BE2C (cell line): ENCODE results near the gene MXRA7.

Experiments
- DNase-seq: peaks from one replicate; pipeline ENCODE4 v3.0.0-alpha.2; 2020
- H3K27me3 ChIP-seq: fragments of 250-450 bp; sonication (Bioruptor Pico); 2 replicates; pipeline ENCODE4 v1.5.1; 2020; ENCODE audit warnings: mild to moderate bottlenecking
- H3K36me3 ChIP-seq: fragments of 250-450 bp; sonication (Bioruptor Pico); 2 replicates; pipeline ENCODE4 v1.5.1; 2020; ENCODE audit warnings: mild to moderate bottlenecking
- H3K4me1 ChIP-seq: fragments of 250-450 bp; sonication (Bioruptor Pico); 2 replicates; pipeline ENCODE4 v1.5.1; 2020
- H3K4me3 ChIP-seq: 2 replicates; pipeline ENCODE4 v1.5.1; 2011; ENCODE audit warnings: low read depth, low read length
- H3K9me3 ChIP-seq: fragments of 250-450 bp; sonication (Bioruptor Pico); 2 replicates; pipeline ENCODE4 v1.5.1; 2020
- TF ChIP-seq, protein P1 (sequence below): IDR thresholded peaks from 2 replicates; pipeline ENCODE4 v1.5.1; 2012; ENCODE audit warnings: mild to moderate bottlenecking, low read depth, low read length

MXRA7 gene

DNA sequence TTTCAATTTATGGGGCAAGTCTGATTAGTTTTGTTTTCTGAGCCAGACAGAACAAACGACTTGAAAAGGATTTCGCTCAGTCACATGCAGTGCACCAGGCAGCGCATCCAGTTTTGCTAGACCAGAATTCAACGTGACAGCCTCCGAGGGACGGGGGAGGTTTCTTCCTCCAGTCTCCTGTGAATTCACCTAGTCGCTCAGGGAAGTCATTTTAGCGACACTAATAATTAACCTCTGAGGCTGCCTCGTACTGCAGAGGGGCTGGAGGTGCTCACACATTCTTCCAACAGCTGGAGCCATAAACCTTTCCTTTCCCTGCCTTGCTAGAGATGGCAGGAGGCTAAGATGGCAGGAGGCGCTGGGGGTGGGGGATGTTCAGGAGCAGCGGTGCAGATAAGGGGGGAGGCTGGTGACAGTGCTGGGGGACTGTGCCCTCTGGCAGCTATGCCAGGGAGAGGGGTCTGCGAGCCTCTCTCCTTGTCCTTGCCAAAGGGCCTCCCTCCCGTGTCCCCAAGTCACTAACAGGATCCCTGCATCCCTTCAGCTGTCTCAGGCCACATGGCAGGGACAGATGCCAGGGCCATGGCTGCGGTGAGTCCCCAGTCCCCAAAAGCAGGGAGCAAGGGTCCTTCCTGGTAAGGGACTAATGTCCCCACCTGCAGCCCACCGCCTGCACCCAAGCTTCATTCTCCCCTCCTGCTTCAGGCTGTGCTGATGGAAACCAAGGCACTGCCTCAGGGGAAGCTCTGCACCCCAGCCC is 24.0 kb downstream of the MXRA7 start:
- H3K9me3 ChIP-seq = no peaks in the 10 kb centered on the region
- TF ChIP-seq, protein P1, sequence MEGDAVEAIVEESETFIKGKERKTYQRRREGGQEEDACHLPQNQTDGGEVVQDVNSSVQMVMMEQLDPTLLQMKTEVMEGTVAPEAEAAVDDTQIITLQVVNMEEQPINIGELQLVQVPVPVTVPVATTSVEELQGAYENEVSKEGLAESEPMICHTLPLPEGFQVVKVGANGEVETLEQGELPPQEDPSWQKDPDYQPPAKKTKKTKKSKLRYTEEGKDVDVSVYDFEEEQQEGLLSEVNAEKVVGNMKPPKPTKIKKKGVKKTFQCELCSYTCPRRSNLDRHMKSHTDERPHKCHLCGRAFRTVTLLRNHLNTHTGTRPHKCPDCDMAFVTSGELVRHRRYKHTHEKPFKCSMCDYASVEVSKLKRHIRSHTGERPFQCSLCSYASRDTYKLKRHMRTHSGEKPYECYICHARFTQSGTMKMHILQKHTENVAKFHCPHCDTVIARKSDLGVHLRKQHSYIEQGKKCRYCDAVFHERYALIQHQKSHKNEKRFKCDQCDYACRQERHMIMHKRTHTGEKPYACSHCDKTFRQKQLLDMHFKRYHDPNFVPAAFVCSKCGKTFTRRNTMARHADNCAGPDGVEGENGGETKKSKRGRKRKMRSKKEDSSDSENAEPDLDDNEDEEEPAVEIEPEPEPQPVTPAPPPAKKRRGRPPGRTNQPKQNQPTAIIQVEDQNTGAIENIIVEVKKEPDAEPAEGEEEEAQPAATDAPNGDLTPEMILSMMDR = no peak
- no peak for DNase-seq
- no peaks in the 10 kb centered on the region for H3K27me3 ChIP-seq
- H3K36me3 ChIP-seq = peaks cover 37% of the 10 kb centered on the region
- no peak overlapping the region for H3K4me3 ChIP-seq
- peaks cover 43% of the 10 kb centered on the region for H3K4me1 ChIP-seq

DNA sequence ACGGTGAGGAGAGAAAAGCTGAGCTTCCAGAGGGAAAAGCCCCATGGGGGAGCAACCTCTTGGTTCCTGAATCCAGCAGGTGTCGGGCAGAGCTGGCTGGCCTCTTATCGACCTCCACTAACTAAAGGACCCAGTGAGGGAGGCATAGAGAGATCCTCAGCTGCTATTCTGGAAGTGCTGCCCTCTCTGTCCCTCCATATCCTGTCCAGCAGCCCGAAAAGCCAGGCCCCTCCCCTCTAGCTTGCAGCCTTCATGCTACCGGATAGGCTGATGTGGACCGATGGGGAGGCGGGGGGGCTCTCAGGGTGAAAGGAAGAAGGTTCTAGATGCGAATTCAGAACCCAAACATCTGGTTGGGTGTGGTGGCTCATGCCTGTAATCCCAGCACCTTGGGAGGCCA is 24.9 kb downstream of the MXRA7 start:
- peaks cover 49% of the 10 kb centered on the region for H3K4me1 ChIP-seq
- no peaks in the 10 kb centered on the region for H3K27me3 ChIP-seq
- TF ChIP-seq, protein P1 = no peak
- no peak overlapping the region for H3K4me3 ChIP-seq
- DNase-seq = no peak
- peaks cover 32% of the 10 kb centered on the region for H3K36me3 ChIP-seq
- H3K9me3 ChIP-seq = no peaks in the 10 kb centered on the region

- no peaks in the 10 kb centered on the region for H3K27me3 ChIP-seq
- no peak for DNase-seq
- no peak overlapping the region for H3K4me3 ChIP-seq
- H3K36me3 ChIP-seq = peaks cover 36% of the 10 kb centered on the region
- TF ChIP-seq, protein P1 = no peak
- H3K9me3 ChIP-seq = no peaks in the 10 kb centered on the region
- peaks cover 51% of the 10 kb centered on the region for H3K4me1 ChIP-seq
Measured at GRCh38 chr17:76685366-76685765, 25.4 kb downstream of the MXRA7 start.

GRCh38 chr17:76684756-76685155 is 26.0 kb downstream of the MXRA7 start:
- TF ChIP-seq, protein P1 = no peak
- no peak for DNase-seq
- Histone ChIP-seq H3K27me3 (no peaks in the 10 kb centered on the region), H3K4me3 (no peak overlapping the region), H3K36me3 (peaks cover 36% of the 10 kb centered on the region), H3K9me3 (no peaks in the 10 kb centered on the region), H3K4me1 (peaks cover 51% of the 10 kb centered on the region)

- no peak for DNase-seq
- TF ChIP-seq, protein P1 = no peak
- Histone ChIP-seq H3K27me3 (no peaks in the 10 kb centered on the region), H3K36me3 (peaks cover 38% of the 10 kb centered on the region), H3K9me3 (no peaks in the 10 kb centered on the region), H3K4me1 (peaks cover 51% of the 10 kb centered on the region), H3K4me3 (no peak overlapping the region)
Measured at GRCh38 chr17:76683921-76684745, 26.6 kb downstream of the MXRA7 start.
